NCI-H2196 (cell line): ENCODE results near the gene RINL.
A peak's percentile ranks its signal among the peaks of the same experiment; 100 is the strongest.

Experiments used
- DNase-seq: peaks from one replicate; lab custom pipeline; 2025; ENCODE audit not compliant: unreplicated experiment; lab: John Stamatoyannopoulos, UW

The RINL gene, protein sequence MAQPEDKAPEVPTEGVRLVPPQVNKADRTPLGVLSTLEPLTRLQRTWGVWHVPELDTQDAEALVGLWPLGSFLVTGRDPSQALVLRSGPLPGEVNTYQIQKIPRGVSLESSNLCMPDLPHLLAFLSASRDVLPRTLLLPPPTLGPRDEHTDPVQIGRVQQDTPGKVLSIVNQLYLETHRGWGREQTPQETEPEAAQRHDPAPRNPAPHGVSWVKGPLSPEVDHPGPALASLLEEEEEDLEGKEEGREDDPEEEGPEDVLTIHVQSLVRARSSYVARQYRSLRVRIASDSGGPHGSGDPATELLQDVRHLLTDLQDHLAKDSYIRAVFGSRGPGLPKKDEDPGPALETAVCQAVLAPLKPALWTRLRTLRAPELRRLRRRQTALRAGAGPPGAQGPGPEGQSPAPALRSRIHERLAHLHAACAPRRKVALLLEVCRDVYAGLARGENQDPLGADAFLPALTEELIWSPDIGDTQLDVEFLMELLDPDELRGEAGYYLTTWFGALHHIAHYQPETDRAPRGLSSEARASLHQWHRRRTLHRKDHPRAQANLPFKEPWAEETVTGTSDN

DNA sequence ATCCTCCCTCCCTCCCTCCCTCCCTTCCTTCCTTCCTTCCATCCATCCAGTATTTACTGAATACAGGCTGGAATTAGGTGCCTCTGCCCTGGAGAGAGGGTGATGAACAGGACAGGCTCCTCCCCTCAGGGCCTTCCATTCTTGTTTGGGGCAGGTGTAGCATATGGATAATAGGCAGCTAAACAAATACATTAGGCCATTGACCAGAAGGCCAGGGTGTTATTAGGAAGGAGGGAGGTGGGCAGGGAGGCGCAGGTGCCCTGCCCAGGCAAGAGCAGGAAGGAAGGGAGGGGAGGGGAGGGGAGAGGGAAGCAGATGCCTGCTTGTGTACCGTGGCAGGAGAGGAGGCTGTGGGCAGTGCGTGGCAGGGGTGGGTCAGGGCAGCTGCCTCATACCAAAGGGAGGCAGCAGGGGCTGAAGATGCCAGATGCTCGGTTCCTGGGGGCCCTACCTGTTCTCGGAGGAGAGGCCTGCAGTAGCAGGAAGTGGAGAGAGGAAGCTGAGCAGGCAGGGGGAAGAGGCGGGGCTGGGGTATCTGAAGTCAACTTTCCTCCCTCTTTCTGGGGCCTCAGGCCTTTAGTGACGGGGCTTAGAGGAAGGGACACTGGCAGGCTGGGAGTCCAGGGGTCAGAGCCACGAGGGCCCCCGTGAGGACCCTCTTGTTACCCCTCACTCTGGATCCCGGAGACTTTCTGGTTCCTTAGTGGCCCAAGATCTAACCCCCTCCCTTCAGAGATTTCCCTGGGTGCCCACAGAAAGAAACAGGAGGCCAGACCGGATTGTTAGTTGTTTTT is at the start of gene RINL:
Gene RINL (minus strand): TSS at position 495 of the 794 bp plus-strand sequence. CDS start 1,533 bp downstream, outside the sequence.
- DNase-seq: peak; percentile 85

DNA sequence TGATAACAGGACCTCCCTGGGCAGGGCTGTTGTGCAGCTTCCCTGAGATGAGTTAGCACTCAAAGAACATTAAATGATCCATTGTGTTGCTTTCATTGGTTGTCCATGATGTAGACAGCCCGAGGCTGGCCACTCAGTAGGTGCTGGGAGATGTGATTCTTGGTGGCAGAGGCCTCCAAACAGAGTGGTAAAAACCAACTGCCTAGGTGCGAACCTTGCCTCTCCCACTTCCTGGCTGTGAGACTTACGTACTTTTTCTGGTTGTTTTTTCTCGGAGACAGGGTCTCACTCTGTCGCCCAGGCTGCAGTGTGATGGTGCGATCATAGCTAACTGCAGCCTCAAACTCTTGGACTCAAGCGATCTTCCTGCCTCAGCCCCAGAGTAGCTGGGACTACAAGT is 46.3 kb upstream of the RINL start:
- DNase-seq: no peak

DNA sequence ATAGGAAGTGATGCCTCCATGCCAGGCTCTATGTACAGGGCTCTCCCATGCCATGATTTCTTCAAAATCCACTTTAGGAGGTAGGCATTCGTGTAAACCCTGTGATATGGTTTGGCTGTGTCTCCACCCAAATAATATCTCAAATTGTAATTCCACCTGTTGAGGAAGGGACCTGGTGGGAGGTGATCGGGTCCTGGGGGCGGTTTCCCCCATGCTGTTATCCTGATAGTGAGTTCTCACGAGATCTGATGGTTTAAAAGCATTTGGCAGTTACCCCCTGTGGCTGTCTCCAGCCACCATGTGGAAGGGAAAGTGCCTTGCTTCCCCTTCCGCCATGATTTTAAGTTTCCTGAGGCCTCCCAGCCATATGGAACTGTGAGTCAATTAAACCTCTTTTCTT is 44.4 kb upstream of the RINL start:
- no peak for DNase-seq

DNA sequence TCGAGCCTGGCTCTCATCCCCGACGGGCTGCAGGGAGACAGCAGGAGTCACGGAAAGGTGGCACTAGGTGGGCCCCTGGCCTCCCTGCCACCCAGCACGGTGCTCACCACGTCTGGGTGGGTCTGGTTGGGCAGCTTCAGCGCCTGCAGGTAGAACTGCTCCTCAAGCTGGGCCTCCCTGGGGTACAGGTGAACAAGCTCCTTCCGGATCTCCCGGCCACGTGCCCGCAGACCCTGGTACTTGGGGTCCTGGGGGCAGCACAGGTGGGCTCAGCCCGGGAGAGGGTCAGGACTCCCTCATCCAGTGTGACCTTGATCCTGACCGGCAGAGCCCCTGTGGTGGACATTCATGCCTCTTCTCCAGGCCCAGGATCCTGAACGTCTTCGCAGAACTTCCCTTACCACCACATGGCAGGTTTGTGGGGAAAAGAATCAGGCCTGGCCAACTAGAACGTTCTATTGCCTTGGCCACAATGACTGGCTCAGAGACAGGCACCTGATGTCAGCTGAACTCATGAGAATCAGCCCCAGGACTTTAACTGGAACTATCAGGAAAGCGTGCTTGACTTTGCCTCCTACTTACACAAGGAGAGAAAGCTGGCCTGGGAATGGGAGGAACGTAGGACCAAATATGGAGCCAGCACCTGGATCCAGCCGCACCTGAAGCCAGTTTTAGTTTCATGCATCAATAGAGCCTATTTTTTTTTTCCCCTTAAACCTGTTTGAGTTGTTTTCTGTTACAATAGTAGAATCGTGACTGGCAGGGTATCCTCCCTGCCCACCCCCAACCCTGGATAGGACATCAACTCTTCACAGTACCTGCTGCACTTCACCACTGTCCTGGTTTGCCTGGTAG is 43.6 kb upstream of the RINL start:
- no peak for DNase-seq

- DNase-seq: no peak
Observed at GRCh38 chr19:38920602-38921419, 42.7 kb upstream of the RINL start.

DNA sequence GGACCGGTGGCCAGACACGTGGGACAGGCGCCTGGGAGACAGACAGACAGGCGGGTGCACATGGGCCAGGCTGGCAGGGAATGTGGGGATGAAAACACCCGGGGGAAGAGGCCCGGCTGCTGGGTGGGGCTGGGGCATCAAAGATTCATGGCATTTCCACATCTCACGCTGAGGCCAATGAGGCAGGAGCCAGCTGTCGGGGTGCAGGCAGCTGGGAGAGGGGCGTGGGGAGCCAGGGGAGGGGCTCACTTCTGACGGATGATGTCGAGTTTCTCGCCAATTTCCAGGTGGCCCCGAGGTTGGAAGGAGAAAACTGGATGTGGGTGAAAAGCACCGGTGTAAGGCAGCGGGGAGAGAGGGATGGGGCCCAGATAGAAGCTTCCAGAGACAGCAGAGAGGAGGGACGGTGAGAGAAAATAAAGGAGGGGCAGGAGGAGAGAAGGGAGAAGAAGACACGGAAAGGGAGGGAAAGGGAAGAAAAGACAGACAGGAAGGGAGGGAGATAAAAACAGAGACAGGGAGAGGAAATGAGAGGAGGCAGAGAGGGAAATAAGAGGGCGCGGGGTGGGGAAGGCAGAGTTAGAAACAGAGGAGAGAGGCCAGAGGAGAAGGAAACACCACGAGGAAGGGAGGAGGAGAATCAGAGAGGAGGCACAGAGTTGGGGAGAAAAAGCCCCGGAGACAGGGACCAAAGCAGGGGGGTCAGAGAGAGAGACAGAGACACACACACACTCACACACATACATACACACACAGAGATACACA is 41.9 kb upstream of the RINL start:
- DNase-seq: no peak

GRCh38 chr19:38918526-38918925 is 40.5 kb upstream of the RINL start:
- no peak for DNase-seq

DNA sequence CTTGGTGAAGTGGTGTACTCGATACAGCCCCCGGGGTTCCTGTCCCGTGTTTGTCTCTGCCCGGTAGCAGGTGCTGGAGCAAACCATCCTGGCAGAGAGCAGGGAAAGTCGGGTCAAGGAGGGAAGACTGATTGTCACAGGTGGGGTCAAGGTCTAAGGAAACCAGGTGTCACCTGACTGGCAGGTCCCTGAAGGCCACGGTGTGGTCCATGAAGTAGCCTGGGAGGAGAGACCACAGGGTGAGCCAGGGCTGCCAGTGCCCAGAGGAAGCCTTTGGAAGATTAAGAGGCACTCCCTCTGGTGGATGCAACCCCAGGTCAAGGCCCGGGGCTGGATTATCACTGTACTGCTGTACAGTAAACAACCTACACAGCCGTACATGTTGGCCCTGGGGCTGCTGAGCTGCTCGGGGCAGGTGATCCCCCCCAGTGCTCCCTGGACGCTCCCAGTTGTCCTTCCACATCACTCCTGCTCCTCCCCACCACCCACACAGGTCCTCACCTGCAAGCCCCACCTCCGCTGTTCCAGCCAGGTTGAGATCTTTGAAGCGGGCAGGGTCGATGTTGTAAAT is 39.9 kb upstream of the RINL start:
- DNase-seq: peak; percentile 28

DNA sequence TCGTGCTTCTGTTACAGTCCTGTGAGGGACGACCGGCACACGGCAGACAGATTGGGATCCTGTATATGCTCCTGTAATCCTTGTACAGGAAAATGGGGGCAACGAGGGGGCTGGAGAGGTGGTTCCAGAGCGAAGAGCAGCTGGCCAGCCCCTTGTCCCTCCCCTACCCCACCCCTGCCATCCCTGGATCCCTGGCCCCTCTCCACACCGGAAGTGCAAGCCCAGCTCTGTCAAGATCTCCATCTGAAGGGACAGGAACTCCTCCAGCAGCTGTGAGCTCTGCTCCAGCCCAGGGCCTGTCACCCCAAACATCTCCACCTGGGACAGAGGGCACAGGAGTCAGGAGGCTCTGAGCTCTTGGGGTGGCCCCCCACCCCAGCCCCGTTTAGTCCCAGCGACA is 39.4 kb upstream of the RINL start:
- no peak for DNase-seq

- DNase-seq: no peak
Observed at GRCh38 chr19:38915329-38916321, 37.5 kb upstream of the RINL start.

DNA sequence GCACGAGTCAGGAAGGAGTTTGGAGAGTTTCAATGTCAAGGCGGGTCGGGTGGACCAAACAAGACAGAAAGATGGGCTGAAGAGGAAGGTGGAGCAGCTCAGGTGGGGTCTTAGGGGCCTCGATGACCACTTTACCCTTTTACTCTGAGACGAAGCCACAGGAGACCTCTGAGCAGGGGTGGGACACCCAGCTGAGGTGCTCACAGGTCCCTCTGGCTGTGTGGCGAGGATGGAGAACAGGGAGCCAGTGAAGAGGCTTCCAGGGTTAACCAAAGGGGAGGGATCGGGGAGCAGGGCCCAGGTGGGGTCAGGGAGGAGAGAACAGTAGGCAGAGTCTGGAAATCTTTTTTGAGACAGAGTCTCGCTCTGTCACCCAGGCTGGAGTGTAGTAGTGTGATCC is 35.9 kb upstream of the RINL start:
- DNase-seq: no peak

DNA sequence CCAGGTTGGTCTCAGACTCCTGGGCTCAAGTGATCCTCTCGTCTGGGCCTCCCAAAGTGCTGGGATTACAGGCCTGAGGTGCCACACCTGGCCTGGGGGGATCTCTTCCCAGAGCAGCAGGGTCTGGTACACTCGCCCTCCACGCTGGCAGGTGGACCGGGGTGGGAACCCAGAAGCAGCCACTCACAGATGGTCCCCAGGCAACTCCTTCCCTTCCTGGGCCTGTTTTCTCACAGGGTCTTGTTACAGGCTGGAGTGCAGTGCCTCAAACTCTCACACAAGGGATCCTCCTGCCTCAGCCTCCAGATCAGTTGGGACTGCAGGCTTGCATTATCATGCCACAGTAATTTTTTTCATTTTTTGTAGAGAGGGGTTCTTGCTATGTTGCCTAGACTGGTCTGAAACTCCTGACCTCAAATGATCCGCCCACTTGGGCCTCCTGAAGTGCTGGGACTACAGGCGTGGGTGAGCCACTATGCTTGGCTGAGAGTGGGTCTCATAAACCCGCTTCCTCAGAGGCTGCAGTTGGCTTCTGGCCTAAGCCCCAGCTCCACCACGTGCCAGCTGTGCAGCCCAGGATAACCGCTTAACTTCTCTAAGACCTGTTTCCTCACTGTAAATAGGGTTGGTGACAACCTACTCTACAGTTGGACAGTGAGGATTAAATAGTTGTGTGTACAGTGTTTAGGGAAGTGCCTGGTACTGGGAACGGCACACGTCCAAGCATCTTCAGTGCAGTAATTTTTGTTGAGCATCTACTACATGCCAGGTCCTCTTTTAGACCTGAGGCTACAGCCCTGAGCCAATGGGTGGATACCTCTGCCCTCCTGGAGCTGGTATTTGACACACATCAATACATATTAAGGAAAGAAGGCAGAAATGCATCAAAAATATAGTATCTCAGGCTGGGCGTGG is 34.8 kb upstream of the RINL start:
- no peak for DNase-seq

GRCh38 chr19:38911388-38912001 is 33.4 kb upstream of the RINL start:
- DNase-seq: no peak

GRCh38 chr19:38910488-38910887 is 32.4 kb upstream of the RINL start:
- no peak for DNase-seq

DNA sequence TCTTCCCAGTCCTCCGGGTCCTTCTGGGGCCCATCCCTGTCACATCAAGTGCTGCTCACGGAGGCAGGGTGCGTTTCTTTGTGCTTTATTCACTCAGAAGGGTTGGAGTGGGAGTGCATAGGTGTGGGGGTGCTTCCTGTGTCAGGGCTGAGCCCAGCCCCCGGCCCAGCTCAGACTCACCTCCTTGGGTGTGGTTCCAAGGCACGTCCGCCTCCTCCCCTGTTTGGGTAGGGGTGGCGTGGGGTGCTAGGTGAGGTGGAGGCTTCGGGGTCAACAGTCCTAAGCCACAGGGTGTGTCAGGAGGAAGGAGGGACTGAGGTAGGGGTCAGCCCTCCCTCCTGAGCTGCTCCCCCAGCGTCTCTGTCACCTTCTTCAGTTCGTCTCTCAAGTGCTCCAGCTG is 30.8 kb upstream of the RINL start:
- DNase-seq: no peak

GRCh38 chr19:38907670-38908069 is 29.6 kb upstream of the RINL start:
- DNase-seq: no peak
